OCI-LY7 (cell line): Measurements from ENCODE around the gene FBXO36. TPM values are rescaled to one million over a fixed set of nuclear protein-coding genes. Genes with fewer than 3 reads are reported as not detected.

ENCODE experiments used
- BruUV-seq: library from RNA; stranded (reverse); fragments of 400-500 nt; replicated peaks from 2 replicates; lab custom pipeline; 2021; lab: Mats Ljungman, UMichigan
- CTCF ChIA-PET: fragments of 300-600 bp; sonication (Branson Sonifier 250); formaldehyde crosslinking; loops from one replicate; lab custom pipeline; 2022; ENCODE audit warnings: antibody characterized with exemption; ENCODE audit not compliant: unreplicated experiment; lab: Charles Lee
- POLR2A ChIA-PET: fragments of 300-600 bp; sonication (Branson Sonifier 250); formaldehyde crosslinking; loops from one replicate; lab custom pipeline; 2022; ENCODE audit warnings: antibody characterized with exemption; lab: Charles Lee
- DNase-seq: peaks from one replicate; pipeline ENCODE4 v3.0.0-alpha.2; 2015; ENCODE audit warnings: low spot score
- H2AFZ ChIP-seq: fragments of 200-600 bp; sonication (generic), shearing (Covaris generic); 2 replicates; pipeline ENCODE4 v1.6.1; 2014; ENCODE audit warnings: mild to moderate bottlenecking, antibody characterized with exemption, low read length, moderate library complexity
- H3K27ac ChIP-seq: fragments of 200-600 bp; sonication (generic); 2 replicates; pipeline ENCODE4 v1.5.1; 2014; ENCODE audit warnings: mixed run types, low read depth, mild to moderate bottlenecking, moderate library complexity, low read length, inconsistent platforms; ENCODE audit not compliant: poor library complexity, severe bottlenecking
- H3K36me3 ChIP-seq: fragments of 200-600 bp; sonication (generic); 2 replicates; pipeline ENCODE4 v1.6.1; 2014; ENCODE audit warnings: mild to moderate bottlenecking, antibody characterized with exemption, low read length, moderate library complexity, mixed read lengths; ENCODE audit not compliant: insufficient read depth
- H3K4me1 ChIP-seq: fragments of 200-600 bp; sonication (generic); 2 replicates; pipeline ENCODE4 v1.5.1; 2014; ENCODE audit warnings: mild to moderate bottlenecking, low read length; ENCODE audit not compliant: insufficient read depth, poor library complexity, severe bottlenecking
- H3K4me2 ChIP-seq: fragments of 200-600 bp; sonication (generic); 2 replicates; pipeline ENCODE4 v1.6.1; 2014; ENCODE audit warnings: mild to moderate bottlenecking, low read length
- H3K4me3 ChIP-seq: fragments of 200-600 bp; sonication (generic); 2 replicates; pipeline ENCODE4 v1.5.1; 2014; ENCODE audit warnings: mild to moderate bottlenecking, low read depth, low read length; ENCODE audit not compliant: poor library complexity, severe bottlenecking
- H3K79me2 ChIP-seq: fragments of 200-600 bp; sonication (generic); 2 replicates; pipeline ENCODE4 v1.6.1; 2016; ENCODE audit warnings: low read depth, mild to moderate bottlenecking, low read length, moderate library complexity, mixed read lengths; ENCODE audit not compliant: insufficient read depth
- H3K9me2 ChIP-seq: fragments of 200-600 bp; sonication (generic); 2 replicates; pipeline ENCODE4 v1.6.1; 2016; ENCODE audit warnings: mild to moderate bottlenecking, low read length, mixed read lengths; ENCODE audit not compliant: insufficient read depth
- H3K9me3 ChIP-seq: fragments of 200-600 bp; sonication (generic); 2 replicates; pipeline ENCODE4 v1.6.1; 2014; ENCODE audit warnings: mild to moderate bottlenecking, mixed run types, low read length, mixed read lengths
- H4K20me1 ChIP-seq: fragments of 200-600 bp; sonication (generic); 2 replicates; pipeline ENCODE4 v1.6.1; 2014; ENCODE audit warnings: mild to moderate bottlenecking, antibody characterized with exemption, low read length, moderate library complexity, mixed read lengths; ENCODE audit not compliant: insufficient read depth
- EZH2phosphoT487 ChIP-seq: fragments of 200-600 bp; sonication (generic); IDR thresholded peaks from 2 replicates; pipeline ENCODE4 v1.6.1; 2018; ENCODE audit warnings: low read depth, borderline replicate concordance, mild to moderate bottlenecking, mixed run types, antibody characterized with exemption, low read length, moderate library complexity, mixed read lengths
- intact Hi-C: fragments of 100-400 bp; cut with micrococcal nuclease; formaldehyde crosslinking; loops from one replicate; pipeline ENCODE4 v1.10.0; 2022; ENCODE audit not compliant: unreplicated experiment
- total RNA-seq, 2 experiments: library from RNA; depleted of rRNA in 1 of 2; stranded (reverse); fragments of >200 nt in 1 of 2; shearing (Covaris generic) in 1 of 2; gene quantifications; 2 replicates each; pipeline ENCODE4 v1.2.3, GENCODE V29; 2014 to 2022
- TF ChIP-seq, protein P1 (sequence below): fragments of 200-600 bp; sonication (generic); conservative IDR thresholded peaks from 2 replicates; pipeline ENCODE4 v1.5.1; 2014; ENCODE audit warnings: mild to moderate bottlenecking, antibody characterized with exemption, low read length, moderate library complexity, mixed read lengths

The FBXO36 gene
- total RNA-seq, 2 experiments from 2014 or later = 2.5 to 2.6 TPM

DNA sequence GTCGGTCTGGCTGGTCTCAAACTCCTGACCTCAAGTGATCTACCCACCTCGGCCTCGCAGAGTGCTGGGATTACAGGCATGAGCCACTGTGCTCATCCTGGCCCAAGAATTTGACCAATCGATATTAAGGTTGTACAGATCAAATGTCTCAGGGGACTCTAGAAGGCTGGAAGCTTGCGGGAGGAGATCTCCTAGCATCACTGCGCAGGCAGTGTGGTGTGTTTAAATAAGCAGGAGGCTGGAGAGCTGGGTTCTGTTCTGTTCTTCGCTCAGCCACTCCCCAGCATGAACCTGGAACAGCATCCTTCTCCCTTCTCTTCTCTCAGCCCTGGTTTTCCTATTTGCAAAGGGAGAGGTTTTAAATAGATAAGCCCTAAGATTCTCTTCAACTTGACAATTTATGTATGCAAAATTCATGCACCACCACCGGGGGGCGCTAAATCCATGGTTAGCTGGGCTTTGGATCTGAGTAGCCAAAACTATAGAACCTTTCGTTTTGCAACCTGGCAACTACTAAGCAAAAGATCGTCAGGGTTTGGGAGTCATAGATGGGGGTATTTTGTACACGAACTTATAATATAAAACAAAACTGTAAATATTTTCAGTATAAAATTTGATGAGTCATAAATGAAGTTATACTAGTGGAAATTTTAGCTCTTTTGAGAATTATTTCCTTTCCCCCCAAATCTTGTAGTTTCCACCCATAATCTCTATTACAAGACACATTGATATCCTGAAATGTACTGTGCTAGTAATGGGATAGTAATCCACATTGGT, 85.8 kb downstream of the FBXO36 start:
- Histone ChIP-seq H4K20me1 (no peaks in the 10 kb centered on the region), H3K4me2 (0 out of 2 replicates have a peak overlapping the region, but pooled peaks have one; percentile 21), H3K4me3 (no peak overlapping the region), H3K36me3 (no peaks in the 10 kb centered on the region), H3K79me2 (no peaks in the 10 kb centered on the region), H2AFZ (0 out of 2 replicates have a peak overlapping the region, but pooled peaks have one; percentile 35), H3K27ac (no peak overlapping the region), H3K9me2 (no peaks in the 10 kb centered on the region), H3K4me1 (no peaks in the 10 kb centered on the region), H3K9me3 (no peaks in the 10 kb centered on the region)
- DNase-seq = peak; percentile 62
- ChIA-PET POLR2A (interaction anchor here (0.5 to 0.6 kb wide), 3 partner anchors 159 to 706 kb away, joined by 3 read pairs; no protein-coding TSS in a partner anchor), CTCF (interaction anchor here (0.7 to 1.1 kb wide), 2 partner anchors 23 to 597 kb away, joined by 3 read pairs; no protein-coding TSS in a partner anchor)
- no TSS peak for BruUV-seq
- TF ChIP-seq, protein P1, sequence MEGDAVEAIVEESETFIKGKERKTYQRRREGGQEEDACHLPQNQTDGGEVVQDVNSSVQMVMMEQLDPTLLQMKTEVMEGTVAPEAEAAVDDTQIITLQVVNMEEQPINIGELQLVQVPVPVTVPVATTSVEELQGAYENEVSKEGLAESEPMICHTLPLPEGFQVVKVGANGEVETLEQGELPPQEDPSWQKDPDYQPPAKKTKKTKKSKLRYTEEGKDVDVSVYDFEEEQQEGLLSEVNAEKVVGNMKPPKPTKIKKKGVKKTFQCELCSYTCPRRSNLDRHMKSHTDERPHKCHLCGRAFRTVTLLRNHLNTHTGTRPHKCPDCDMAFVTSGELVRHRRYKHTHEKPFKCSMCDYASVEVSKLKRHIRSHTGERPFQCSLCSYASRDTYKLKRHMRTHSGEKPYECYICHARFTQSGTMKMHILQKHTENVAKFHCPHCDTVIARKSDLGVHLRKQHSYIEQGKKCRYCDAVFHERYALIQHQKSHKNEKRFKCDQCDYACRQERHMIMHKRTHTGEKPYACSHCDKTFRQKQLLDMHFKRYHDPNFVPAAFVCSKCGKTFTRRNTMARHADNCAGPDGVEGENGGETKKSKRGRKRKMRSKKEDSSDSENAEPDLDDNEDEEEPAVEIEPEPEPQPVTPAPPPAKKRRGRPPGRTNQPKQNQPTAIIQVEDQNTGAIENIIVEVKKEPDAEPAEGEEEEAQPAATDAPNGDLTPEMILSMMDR = peak; percentile 94
- TF ChIP-seq EZH2phosphoT487 = no peak
- intact Hi-C loops = loop anchor here (1.0 to 5.0 kb wide), 4 partner anchors 154 to 789 kb away; no protein-coding TSS in a partner anchor

DNA sequence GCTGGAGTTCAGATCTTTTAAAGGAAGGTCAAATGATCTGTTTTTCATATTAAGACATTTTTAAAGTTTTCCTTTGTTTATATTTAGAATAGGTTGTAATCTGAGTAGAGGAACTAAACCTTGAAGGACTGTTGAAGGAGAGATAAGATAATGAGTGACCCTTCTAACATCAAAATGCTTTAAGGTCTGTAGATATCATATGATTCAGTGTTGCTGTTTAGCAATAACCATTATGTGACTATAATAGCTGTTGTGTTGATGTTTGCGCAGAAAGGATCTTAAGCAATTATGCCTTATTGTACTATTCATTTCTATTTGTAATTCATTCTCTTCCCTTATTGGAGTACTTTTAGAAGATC, 86.4 kb downstream of the FBXO36 start:
- BruUV-seq = no TSS peak

More for the DNA sequence above, 86.4 kb downstream of the FBXO36 start:
- H3K27ac ChIP-seq = no peak overlapping the region
- intact Hi-C loops = loop anchor here (1.0 to 5.0 kb wide), 4 partner anchors 154 to 789 kb away; no protein-coding TSS in a partner anchor
- H4K20me1 ChIP-seq = no peaks in the 10 kb centered on the region
- CTCF ChIA-PET = interaction anchor here (0.7 kb wide), 1 partner anchor 23 kb away, joined by 3 read pairs; no protein-coding TSS in a partner anchor
- H3K4me2 ChIP-seq = 0 out of 2 replicates have a peak overlapping the region, but pooled peaks have one; percentile 21
- H3K36me3 ChIP-seq = no peaks in the 10 kb centered on the region
- DNase-seq = no peak
- H3K4me1 ChIP-seq = no peaks in the 10 kb centered on the region
- H2AFZ ChIP-seq = 0 out of 2 replicates have a peak overlapping the region, but pooled peaks have one; percentile 35
- no peak for TF ChIP-seq EZH2phosphoT487
- TF ChIP-seq, protein P1 = no peak
- POLR2A ChIA-PET = interaction anchor here (0.6 kb wide), 1 partner anchor 318 kb away, joined by 3 read pairs; no protein-coding TSS in a partner anchor
- no peaks in the 10 kb centered on the region for H3K79me2 ChIP-seq
- no peak overlapping the region for H3K4me3 ChIP-seq
- H3K9me3 ChIP-seq = no peaks in the 10 kb centered on the region
- H3K9me2 ChIP-seq = no peaks in the 10 kb centered on the region
